GM04504 (cell line): Measurements from ENCODE around the gene PAX5.
"Not testable (repeated sequence)": the region's sequence is repeated elsewhere in the genome, so short reads cannot be mapped to it uniquely, and the experiment has no call there.

Experiments used
- DNase-seq: peaks from one replicate; pipeline ENCODE4 v3.0.0-alpha.2; 2012; ENCODE audit warnings: low read depth

PAX5 gene

DNA sequence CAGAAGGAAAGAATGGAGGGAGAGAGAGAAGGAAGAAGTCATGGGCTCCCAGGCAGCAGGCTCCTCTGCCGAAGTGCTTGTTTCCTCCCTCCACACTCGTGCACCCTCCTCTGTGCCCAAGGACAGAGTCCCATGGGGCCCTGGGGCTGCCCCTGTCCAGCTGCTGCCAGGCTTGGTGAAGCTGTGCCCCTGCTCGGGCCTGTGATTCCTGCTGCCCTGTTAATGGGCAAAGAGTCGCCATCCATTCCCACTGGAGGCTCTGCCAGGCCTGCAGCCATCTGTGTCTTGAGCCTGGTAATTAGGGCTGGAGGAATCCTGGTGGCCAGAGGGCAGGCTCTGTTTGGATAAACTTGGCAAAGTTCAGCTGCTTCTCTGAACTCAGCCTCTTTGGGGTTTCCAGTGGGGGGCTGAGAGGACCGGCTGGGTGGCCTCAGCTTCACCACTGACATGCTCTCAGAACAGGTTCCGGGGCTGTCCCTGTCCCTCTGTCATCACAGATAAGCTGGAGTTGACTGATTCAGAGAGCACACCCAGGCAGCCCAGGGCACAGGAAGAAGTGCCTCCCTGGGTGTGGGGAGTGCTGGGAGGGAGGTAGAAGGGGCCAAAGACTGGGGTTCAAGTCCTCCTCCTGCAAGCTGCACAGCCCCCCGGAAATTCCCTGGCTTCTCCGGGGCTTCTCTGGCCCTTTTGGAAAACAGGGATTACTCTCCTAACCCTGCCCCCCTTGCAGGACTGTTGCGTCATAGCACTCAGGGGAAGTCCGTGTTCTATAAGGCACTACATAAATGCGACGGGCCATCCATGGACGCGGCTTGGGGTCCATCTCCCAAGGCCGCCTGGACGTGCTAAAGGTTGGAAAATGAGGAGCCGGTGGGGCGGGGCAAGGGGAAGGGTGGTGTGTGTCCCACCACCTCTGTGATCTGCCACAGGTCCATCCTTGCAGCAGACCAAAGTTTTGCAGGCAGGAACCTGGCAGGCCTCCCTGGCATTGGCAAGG is 154.8 kb downstream of the PAX5 start:
- DNase-seq, result no peak

DNA sequence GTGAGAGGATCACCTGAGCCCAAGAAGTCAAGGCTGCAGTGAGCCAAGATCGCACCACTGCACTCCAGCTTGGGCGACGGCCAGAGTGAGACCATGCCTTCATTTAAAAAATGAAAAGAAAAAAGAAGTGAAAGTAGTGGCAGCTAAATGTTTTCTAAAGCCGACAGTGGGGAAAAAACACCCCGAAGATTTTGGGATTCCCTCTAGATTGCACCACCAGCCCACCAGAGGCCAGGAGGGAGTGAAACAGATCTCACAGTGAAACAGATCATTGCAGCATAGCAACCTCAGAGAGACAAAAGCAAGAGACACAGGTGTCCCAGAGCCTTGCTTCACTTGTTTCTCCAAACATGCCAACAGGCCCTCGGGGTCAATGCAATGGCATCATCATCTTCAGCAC is 156.8 kb downstream of the PAX5 start:
- DNase-seq, result no peak

DNA sequence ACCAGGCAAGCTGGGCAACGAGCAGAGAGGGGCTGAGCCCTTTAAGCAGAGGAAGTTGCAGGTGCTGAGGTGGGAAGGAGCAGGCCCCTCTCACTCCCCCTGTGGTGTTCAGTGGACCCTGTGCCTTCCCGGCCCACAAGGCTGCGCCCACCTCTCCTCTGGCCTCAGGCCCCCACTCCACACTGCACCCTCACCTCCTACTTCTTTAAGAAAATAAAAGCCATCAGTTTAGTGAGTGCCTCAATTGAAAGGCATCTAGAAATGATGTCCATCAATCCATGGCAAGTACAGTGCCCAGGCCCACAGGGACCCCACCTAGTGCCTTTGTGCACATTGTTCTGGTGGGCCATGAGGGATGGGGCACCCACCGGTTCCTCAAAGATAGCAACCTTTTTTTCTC is 158.0 kb downstream of the PAX5 start:
- no peak for DNase-seq

DNA sequence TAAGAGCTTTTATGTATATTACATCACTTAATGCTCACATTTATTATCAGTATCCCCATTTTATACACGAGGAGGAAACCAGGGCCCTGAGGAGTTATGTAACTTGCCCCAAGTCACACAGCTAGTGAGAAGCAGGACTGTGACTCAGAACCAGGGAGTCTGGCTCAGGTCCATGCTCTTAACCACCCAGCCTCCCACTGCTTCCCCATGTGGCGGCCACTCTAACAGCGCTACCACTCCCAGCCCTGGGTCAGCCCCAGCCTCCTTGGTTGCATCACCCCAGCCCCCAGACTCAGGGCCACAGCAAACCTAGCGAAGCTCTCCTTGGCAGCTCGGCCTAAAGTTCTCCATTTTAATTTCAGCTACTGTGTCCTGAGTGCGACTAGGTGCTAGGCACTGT is 159.1 kb downstream of the PAX5 start:
- peak; percentile 1 for DNase-seq

DNA sequence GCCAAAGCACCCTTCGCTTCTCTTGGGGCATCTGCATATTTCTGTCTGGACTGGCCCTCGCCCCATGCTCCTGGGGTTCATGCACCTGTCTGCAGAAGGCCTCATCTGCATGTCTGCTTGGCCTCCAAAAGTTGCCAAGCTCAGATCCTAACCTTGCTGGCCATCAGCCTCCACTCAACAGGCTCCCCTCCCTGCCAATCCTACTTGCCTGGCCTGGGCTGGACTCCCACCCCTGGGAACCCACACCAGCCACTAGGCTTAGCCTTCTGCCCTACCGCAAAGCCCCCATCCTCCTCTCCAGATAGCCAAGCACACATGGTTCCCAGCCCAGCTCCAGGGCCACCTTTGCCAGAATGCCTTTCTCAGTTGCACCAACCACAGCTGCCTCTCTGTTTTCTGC is 159.8 kb downstream of the PAX5 start:
- no peak for DNase-seq

DNA sequence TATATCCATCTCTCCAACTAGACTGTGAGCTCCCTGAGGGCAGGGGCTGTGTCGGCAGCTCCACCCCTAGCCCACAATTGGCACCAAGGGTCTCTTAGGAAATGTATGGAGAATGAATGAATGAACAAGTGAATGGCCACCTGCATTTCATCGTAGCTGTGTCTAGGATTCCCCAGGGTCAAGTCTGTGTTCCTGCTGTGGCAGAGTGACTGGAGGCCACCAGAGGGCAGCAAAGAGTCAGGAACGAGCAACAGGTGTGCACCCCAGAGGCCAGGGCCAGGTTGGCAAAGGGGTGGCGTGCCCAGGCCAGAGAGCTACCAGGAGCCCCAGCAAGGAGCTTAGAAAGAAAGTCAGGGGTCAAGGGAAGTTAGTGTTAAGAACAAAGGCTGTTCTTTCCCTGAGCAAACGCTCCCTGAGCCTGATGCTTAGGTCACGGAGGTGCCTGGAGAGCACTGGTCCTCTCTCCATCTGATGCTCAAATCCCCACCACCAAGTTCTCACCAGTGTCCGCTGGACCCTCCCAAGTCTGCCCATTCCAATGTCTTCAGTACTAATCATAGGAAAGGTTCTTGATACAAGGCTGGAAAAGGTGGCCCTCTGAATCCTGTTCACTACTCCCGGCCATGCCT is 160.7 kb downstream of the PAX5 start:
- peak; percentile 19 for DNase-seq

DNA sequence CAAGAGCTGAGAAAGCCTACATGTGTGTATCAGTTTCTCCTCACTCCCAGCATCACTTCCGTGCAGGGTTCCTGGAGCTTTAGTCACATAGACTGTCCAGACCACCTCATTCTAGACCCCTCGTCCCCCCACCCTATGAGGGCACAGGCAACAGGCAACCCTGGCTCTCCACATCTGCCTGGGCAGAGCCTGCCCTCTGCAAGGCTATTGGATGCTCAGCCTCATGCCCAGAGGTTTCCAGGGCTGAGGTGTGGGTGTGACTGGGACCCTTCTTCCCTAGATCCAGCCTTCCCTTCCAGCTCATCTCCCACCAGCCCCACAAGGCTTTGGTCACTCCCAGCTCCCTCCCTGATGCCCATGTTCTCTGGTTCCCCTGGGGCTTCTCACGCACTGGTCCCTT is 161.4 kb downstream of the PAX5 start:
- no peak for DNase-seq

DNA sequence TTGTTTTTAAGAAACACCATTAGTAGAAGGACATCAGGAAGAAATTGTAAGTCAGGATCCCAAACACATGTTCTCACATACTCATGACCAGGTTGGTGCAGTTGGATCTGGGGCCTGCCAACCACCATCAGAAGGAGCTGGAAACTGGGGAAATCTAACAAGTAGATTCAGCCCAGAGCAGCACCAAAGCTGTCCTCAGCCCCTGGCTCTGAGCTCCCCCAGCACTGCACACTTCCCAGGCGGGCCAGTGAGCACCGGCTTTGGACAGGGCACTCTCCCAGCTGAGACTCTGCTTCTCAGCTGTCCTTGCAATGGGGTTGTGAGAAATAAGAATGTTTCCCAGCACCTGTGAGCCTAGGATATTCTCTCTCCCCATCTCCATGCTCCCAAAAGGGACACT is 162.5 kb downstream of the PAX5 start:
- no peak for DNase-seq

DNA sequence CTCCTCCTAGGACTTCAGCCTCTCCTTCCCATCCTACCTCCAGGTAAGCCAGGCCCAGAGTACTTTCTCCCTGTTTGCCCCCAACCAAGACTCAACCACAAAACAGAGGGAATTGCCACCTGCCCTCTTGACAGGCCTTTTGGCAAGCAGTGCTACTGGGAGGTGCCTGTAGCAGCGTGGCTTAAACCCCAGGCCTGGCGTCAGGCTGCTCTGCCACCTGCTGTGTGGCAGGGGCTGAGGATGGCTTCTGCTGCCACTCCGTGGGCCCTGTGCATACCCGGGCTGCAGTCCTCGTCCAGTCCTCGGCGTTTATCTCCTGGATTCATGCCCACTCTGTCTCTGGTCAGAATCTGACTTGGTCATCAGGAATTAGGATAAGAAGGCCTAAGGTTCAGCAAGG is 163.1 kb downstream of the PAX5 start:
- DNase-seq, result no peak

DNA sequence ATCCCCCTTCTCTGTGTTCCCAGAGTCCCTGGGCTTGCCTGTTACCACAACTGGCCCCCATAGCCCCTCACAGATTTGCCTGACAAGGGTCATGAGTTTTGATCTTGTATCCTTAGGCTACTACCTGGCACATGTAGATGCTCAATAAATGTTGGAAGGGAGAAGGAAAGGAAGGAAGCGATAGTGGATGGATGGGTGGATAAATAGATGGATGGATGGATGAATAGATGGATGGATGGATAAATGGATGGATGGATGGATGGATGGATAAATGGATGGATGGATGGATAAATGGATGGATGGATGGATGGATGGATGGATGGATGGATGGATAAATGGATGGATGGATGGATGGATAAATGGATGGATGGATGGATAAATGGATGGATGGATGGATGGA is 164.5 kb downstream of the PAX5 start:
- DNase-seq, result not testable (repeated sequence)

DNA sequence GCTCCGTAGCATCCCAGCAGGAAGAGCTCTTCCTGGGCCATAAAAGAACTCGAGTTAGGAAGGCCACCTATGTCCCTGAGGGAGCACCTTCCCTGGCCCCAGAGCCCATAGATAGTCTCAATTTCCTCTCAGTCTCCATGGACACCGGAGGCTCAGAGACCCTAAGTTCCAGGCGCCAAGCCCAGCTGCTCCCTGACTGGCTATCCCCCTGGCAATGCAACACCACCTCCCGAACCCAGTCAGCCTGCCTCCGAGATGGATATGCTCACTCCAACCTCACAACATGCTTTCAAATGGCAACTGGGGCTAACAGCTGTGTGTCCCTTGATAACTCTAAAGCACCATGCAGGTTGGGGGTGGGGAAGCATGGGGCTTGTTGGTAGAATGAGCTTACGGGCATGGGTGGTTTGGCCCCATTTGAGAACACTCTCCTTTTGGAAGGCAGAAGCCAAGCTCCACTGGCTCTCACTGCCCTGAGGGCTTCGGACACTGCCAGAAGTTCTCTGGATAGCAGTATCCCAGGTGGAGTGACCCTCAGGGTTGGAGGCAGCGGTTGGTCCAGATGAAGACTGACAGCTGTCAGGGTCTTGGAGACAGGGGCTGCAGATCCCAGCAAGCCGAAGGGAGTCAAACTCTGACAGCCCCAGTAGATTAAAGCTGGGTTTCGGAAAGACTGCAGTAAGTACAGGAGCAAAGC is 165.3 kb downstream of the PAX5 start:
- no peak for DNase-seq

DNA sequence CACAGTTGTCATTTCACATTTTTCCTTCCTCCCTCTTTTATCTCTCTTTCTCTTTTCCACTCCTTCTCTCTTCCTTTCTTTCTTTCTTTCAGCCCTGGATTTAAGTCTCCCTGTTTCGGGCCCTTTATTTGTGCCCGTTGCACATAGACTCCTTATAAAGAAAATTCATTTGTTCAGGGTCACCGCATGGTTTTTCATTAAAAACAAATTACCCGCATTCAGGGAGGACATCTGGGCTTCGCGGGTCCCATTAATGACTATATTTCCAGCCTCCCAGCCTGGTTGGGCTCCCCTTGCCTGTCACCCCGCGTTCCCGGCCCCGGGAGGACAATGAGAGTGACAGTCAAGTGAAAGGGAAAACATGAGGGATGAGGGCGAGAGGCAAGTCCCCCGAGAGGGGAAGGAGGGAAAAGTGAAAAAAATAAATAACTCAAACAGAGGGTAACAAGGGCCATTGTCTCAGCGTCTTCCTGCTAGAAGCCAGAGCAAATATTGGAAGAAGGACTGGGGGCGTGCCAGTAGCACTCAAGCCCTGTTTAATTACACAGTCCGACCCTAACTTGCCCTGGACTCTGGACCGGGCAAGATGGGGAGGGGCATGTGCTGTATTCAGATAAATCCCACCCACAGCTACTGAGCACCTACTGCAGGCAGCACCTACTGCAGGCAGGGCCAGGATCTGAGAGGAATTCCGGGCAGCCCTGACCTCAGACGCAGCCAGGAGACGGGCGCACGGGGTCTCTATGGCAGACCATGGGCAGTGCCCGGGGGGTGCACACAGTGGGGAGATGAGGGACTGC is 166.2 kb downstream of the PAX5 start:
- DNase-seq, result no peak

DNA sequence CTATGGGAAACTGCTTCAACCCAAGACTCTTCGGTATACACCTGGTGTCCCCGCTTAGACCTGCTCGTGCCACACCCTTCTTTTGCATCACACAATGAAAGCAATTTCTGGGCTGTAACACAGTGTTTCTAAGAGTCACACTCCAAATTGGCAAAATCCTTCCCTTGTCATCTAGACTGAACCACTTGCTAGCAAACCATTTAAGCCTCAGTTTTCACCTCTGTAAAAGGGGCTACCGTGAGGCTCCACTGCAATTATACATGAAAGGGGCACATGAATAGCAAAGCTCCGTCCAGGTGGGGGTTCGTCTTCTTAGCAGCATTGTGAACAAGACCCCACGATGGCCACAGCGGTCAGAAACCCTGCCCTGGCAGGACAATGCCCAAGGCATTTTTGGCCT is 166.8 kb downstream of the PAX5 start:
- no peak for DNase-seq

DNA sequence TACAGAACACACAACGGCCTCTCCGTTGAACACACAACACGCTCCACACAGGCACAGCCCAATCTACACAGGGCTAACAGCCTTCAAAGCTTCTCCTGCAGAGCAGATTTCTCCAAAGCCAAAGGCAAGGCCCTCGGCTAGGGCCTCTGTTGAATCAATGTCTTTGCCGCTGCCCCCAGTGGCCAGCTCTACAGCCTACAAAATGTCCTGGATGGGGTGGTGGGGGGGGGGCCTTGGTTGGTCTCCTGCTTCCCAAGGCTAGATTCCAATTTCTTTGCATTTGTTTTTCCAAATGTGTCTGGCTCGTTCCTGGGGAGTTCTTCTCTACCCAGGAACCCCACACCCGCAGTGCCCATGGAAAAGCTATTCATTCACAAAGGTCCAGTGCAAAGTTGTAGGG is 167.2 kb downstream of the PAX5 start:
- DNase-seq, result no peak

DNA sequence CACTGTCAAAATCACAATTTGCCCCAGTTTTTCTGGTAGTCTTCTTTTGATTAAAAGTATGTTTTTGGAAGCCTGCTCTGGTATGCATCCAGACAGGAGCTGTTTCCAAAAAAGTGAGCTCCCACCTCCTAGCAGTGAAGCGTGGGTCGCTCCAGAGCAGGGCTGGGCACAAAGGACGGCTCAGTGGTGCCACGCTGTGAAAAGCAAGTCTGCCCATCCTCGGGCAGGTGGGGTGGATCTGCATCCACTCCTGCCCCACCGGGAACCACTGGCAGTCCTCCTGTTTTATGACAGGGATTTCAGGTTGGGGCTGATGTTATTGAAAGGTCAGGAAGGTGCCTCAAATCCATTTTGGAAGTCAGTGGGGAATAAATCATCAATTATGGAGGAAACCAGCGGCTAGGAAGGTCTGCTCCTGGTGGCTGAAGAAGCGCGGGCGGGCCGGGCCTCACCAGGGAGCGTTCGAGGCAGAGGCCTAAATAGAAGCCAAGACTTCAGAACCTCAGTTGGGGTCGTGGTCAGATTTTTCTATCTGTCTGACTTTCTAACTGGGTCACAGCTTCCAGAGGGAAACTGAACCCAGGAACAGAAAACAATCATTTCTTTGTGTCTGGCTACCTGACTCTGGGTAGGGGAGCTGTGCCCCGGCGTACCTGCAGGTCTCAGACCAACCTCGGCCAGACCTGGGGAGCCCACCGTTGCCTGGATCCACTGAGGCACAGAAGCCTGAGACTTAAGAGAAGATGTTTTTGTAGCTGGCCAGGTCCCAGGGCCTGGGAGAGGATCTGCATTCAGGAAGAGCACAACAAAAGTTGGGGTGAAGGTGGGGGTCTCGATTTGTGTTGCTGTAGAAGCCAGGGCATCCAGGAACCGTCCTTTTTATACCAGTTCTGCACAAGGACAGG is 168.1 kb downstream of the PAX5 start:
- DNase-seq, result no peak

DNA sequence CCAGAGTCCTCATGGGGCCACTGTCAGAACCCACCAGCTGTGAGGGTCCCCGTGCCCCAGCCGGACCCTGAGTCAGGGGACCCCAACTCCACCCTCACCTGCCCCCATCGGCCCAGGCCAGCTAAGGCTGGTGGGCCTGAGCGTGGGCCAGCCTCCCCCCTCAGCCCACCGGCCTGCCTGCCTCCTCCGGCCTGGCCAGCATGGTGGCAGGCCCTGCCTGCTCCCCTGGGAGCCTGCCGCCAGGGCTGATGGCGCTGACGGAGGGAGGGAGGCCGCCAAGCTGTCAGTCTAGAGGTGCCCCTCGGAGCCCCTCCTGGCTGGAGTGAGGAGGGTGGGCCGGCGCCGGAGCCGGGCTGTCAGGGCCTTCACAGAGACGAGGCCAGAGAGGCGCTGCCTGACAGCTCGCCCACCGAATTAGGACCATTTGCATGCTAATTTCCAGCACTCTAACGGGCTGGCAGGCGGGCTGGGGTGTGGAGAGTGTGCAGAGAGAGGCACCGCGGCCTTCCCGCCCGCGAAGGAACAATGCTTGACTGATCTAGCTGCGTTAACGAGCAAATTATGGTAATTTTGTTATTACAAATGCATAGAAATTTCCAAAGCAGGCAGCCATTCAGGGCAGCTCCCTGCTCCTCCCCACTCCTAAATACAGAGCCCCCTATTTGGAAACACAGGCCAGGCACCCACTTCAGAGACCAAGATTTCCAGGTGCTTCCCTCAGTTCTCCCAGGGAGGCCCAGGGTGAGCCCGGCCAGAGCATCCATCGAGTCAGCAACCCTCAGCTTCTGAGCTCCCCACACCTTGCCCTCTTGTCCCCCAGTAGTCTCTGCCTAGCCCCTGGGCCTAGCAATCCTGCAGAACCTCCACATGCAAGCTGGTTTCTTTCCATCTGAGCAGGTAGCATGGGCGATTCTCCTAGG is 169.3 kb downstream of the PAX5 start:
- no peak for DNase-seq

DNA sequence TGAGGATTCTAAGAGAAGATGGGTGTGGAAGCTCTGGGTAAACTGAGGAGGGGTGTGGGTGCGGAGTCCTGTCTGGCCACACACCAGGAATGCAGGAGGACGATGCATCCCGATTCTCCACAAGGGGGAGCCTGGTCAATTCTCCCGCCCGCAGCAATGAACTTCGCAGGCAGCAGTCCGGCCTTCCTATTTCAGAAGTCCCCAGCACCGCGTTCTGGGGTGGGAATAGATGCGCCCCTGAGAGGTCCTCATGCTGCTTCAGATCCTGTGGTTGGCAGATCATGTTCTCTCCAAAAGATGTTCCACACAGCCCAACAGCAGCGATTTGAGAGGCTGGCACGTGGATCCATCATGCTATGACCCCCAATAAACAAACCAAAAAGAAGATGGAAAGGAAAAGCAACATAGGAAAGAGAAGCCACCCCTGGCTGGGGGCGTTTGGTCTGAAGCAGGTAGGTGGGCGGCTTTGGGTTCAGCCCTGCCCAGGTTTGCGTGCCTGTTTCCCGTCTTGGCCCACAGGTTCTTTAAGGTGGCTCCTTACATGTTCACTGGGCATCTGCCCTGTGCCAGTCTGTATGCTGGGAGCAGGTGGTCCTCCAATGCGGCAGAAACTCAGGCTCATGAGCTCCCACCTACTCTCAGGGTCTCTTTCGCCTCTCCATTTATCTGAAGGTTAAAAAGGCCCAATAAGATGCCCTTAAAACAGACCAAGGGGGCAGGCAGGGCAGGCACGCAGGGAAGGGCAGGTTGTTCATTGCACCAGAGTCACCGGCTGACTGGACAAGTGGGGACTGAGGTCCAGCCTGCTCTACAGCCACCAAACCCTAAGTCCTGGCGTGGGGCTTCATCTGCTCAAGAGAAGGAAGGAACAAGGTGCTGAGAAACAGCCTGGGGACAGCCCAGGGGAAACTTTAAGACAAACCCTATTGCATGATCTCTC is 171.6 kb downstream of the PAX5 start:
- no peak for DNase-seq

DNA sequence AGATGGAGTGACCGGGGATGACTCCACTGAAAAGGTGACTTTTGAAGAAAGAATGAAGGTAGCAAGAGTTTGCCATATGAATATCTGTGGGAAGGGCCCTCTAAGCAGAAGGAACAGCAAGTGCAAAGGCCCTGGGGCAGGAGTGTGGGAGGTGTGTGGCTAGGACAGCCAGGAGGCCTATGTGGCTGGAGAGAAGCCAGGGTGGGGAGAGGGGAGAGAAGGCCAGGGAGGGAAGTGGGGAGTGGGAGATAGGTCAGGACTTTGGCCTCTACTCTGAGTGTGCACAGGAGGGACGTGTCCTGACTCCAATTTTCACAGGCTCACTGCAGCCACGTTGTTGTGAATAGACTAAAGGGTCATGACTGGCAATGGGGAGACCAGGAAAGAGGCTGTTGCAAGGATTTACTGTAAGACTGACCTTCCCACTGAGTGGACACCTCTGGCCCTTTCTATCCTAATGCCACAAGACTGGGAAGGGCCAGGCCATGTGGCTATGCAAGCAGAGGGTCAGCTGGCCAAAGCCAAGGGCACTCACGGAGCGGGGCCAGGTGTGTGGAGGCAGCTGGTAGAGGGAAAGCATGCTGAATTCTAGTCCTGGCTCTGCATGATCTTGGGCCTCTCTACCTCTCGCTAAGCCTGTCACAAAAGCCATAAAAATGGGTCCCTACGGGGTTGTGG is 172.4 kb downstream of the PAX5 start:
- DNase-seq, result no peak
